Raji (cell line): Measurements from ENCODE around the gene VIL1.

Source experiments
- POLR2A ChIP-seq: IDR thresholded peaks from 2 replicates; pipeline ENCODE4 v1.6.1; 2011; ENCODE audit warnings: low read depth, low read length, control low read depth; ENCODE audit not compliant: insufficient read depth

The VIL1 gene

DNA sequence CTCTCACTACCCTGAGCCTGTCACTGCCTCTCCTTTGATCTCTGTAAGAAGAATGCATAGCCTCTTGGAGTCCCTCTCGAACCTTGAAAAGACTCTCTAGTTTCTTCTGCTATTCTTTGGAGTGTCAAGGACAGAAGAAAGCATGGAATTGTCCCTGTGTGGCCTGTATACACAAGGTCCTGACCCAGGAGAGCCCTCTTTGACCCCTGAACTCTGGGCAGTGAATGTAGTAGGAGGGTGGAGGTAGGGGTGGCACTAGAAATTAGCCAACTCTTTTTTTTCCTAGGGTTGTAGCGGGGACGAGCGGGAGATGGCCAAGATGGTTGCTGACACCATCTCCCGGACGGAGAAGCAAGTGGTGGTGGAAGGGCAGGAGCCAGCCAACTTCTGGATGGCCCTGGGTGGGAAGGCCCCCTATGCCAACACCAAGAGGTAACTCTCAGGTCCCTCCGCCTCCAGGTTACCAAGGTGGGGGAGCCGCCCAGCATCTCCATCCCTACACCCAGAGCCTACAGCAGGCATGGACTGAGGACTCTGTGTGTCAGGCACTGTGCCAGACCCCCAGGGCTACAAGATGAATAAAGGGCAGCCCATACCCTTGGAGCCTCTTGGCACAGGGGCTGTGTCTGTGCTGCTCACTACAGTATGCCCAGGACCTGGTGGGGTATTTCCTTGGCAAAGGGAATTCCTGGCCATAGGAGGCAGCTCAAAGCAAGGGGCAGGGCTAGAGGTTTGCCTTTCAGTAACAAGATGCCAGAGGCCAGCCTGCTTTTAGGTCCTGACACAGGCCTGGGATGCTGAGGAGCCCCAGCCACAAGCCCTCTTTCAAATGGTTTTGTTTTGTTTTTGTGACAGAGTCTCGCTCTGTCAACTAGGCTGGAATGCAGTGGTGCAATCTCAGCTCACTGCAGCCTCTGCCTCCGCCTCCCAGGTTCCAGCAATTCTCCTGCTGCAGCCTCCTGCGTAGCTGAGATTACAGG lies 16.4 kb downstream of the VIL1 start:
- TF ChIP-seq POLR2A: no peak

DNA sequence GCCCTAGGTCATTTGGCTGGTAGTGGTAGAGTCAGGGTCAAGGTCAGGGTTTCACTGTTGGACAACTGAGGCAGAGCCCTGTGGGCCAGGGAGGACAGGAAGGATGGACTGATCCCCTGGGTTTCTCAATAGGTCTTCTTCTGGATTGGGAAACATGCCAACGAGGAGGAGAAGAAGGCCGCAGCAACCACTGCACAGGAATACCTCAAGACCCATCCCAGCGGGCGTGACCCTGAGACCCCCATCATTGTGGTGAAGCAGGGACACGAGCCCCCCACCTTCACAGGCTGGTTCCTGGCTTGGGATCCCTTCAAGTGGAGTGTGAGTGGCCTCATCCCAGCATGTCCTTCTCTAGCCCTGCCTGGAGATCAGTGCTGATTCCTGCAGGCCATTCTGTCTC lies 18.1 kb downstream of the VIL1 start:
- no peak for TF ChIP-seq POLR2A

- TF ChIP-seq POLR2A: no peak
Observed at GRCh38 chr2:218437969-218438368, 19.0 kb downstream of the VIL1 start.

DNA sequence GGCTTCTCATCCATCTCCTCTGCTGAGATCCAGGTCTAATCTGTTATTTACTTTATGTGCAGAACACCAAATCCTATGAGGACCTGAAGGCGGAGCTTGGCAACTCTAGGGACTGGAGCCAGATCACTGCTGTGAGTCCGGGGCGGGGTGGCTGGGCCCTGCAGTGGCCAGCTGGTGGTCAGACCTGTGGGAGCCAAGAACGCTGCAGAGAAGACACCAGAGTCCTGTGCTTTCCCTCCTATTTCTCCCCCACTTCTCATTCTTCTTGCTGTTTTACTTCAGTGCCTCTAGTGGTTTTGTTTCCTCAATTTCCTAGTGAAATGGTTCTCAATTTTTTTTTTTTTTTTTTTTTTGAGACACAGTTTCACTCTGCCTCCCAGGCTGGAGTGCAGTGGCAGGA lies 19.7 kb downstream of the VIL1 start:
- TF ChIP-seq POLR2A: no peak

DNA sequence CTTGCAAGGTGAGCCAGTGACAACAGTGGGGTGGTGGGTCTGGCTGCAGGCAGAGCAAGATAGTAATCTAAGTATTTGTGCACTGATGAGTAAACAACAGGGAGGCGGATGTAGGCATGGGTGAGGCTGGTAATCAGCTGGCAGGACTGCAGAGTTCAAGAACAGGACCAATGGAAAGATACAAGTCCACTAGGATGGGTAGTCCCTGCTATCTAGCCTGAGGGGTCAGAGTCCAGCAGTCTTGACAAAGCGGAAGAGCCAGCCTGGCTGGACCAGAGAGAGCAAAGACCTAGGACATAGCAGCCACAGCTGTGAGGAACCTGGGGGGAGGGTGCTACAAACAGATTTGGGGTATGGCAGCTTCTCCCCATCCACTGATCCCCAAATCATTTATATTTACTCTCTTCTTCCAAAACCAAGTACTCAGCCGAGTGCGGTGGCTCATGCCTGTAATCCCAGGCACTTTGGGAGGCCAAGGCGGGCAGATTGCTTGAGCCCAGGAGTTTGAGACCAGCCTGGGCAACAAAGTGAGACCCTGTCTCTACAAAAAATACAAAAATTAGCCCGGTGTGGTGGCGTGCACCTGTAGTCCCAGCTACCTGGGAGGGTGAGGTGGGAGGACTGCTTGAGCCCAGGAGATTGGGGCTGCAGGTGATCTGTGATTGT lies 25.9 kb downstream of the VIL1 start:
- TF ChIP-seq POLR2A: no peak

DNA sequence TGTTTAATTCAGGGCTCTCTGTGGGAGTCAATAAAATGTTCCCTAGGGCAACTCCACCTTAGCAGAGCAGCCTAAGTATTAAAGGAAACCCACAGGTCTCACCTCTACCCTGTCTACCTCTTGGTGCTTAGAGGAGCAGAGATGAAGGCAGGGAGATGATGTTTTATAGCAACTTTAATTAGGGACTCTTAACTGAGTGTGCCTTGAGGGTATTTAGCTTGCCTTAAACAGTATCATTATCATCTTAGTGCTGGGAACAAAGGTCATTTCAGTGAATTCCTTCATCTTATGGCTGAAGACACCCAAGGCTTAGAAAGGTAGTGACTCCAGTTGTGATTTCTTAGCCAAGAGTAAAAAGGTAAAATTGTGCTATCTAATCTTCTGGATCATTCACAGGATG lies 26.7 kb downstream of the VIL1 start:
- TF ChIP-seq POLR2A: no peak

DNA sequence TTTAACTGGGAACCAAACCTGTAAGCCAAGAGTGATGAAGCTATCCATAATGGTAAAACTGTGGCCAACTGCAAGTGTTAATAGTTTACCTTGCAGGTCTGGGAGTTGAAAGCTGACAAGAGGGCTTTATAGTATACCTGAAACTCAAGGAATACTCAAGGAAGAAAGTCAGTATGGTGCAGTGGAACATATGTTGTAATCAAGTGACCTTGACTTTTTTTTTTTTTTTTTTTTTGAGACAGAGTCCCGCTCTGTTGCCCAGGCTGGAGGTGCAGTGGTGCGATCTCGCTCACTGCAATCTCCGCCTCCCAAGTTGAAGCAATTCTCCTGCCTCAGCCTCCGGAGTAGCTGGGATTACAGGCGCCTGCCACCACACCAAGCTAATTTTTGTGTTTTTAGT lies 27.6 kb downstream of the VIL1 start:
- no peak for TF ChIP-seq POLR2A

- no peak for TF ChIP-seq POLR2A
Observed at GRCh38 chr2:218447072-218447471, 28.1 kb downstream of the VIL1 start.

GRCh38 chr2:218448934-218449333 lies 30.0 kb downstream of the VIL1 start:
- no peak for TF ChIP-seq POLR2A

DNA sequence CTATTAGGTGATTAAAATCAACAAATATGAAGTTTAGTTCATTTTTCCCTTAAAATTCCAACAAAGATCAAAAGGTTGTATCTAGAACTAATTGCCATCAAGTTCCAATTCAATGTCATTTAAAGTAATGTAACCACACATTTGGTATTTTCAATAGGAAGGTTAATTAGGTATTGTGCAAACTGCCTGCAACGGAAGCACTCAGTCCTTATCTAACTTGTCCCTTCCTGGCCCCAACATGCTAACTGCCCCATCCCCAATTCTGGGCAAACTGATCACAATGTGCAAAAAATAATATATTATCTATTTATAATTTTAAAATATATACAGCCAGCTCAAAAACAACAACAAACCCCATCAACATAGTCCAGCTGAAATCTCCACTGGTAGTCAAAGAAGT lies 33.2 kb downstream of the VIL1 start:
- no peak for TF ChIP-seq POLR2A

- TF ChIP-seq POLR2A: no peak
Observed at GRCh38 chr2:218456849-218457248, 37.9 kb downstream of the VIL1 start.

- no peak for TF ChIP-seq POLR2A
Observed at GRCh38 chr2:218458598-218458997, 39.7 kb downstream of the VIL1 start.

DNA sequence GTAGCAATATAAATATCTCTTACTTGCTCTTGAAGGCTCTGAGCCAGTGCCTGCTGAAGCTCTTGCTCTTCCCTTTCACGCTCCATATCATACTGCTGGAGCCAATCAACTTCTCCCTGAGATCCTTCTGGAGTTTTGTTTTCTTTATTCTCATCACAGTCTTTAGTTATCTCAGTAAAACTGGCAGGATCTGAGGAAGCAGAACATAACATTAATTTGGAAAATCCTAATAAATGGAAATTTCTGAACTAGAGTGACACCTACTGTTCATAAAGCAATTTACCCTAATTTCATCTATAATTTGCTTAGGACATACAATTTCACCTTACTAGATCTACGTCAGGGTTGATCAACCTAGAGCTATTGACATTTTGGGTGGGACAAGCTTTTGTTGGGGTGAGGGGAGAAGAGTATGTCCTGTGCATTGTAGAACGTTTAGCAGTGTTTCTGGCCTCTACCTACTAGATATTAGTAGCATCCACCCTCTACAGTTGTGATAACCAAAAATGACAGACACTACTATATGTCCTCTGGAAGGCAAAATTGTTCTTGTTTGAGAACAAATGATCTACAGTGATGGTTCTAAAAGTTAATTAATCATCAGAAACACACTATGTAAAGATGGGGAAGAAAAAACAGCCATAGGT lies 47.2 kb downstream of the VIL1 start:
- TF ChIP-seq POLR2A: no peak

DNA sequence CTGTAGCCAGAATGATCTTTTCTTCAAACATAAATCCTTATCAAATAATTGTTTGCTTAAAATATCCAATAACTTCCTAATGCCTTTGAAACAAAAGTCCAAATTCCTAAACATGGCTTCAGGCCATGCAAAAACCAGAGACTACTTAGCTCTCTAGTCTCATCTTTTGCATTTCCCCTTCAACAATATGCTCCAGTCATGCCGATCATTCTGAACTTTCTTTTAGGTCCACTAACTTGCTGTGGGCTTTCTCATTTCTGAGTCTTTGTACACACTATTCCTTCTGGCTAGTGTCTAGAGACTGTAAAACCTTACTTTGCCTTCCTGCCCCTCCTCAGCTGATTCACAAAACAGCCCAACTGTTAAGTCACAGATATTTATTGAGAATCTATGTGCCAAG lies 51.5 kb downstream of the VIL1 start:
- no peak for TF ChIP-seq POLR2A

GRCh38 chr2:218471036-218471435 lies 52.1 kb downstream of the VIL1 start:
- TF ChIP-seq POLR2A: no peak

- TF ChIP-seq POLR2A: no peak
Observed at GRCh38 chr2:218471982-218472381, 53.1 kb downstream of the VIL1 start.
